ENCODE results near the gene EED. TPM values are rescaled to one million over a fixed set of nuclear protein-coding genes. Genes with fewer than 3 reads are reported as not detected.
"Not testable (repeated sequence)": the region's sequence is repeated elsewhere in the genome, so short reads cannot be mapped to it uniquely, and the experiment has no call there.

EED gene
- total and polyA plus RNA-seq, 2 experiments from 2014 or later = 15.0 to 19.4 TPM

DNA sequence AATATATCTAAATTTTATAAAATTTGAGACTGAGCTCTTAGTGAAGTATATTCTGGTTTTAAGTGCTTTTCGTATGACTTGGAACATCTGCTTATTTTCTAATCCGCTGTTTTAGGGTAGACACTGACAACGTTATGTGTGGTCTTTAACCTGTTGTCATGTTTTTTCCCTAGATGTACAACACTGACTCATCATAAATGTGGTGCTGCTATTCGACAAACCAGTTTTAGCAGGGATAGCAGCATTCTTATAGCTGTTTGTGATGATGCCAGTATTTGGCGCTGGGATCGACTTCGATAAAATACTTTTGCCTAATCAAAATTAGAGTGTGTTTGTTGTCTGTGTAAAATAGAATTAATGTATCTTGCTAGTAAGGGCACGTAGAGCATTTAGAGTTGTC lies 33.7 kb downstream of the EED start:
- in situ Hi-C loops (cut with MboI) = no loop called here
- H3K36me3 ChIP-seq (ENCODE audit: low read depth) = peaks cover 44% of the 10 kb centered on the region
- no peaks in the 10 kb centered on the region for H3K27me3 ChIP-seq (replicated peaks; ENCODE audit: insufficient read depth)
- H3K79me2 ChIP-seq (ENCODE audit: insufficient read depth) = peaks cover 72% of the 10 kb centered on the region
- no peak overlapping the region for H3K9ac ChIP-seq
- no peaks in the 10 kb centered on the region for H3K9me2 ChIP-seq (ENCODE audit: insufficient read depth)
- no peak overlapping the region for H3K27ac ChIP-seq
- no peak for TF ChIP-seq EZH2phosphoT487 (IDR thresholded peaks at IDR 0.05; ENCODE audit: insufficient read depth, low read depth)
- TF ChIP-seq EZH2 (IDR thresholded peaks at IDR 0.05; ENCODE audit: insufficient read depth, poor library complexity, severe bottlenecking) = no peak
- no peaks in the 10 kb centered on the region for H4K20me1 ChIP-seq (ENCODE audit: insufficient read depth)
- H3F3A ChIP-seq (ENCODE audit: insufficient read depth) = peaks cover 4% of the 10 kb centered on the region; the same call in 1 of the 2 replicates
- no peaks in the 10 kb centered on the region for H3K9me3 ChIP-seq (ENCODE audit: low read depth)
- no peak for DNase-seq
- 99 to 100% methylated on average over 8 of the region's 8 CpGs for WGBS, 2 experiments (ENCODE audit: low coverage in 1 of 2, low lambda C conversion rate in 2 of 2, missing lambda C conversion rate in 2 of 2)
- no peaks in the 10 kb centered on the region for H3K4me1 ChIP-seq (ENCODE audit: insufficient read depth)
- H3K4me2 ChIP-seq (ENCODE audit: unreplicated experiment) = no peak overlapping the region
- no peak overlapping the region for H2AFZ ChIP-seq
- H3K4me3 ChIP-seq = no peak overlapping the region

GRCh38 chr11:86279747-86280146 lies 35.2 kb downstream of the EED start:
- H3K36me3 ChIP-seq (ENCODE audit: low read depth) = peaks cover 42% of the 10 kb centered on the region
- H3K27ac ChIP-seq = no peak overlapping the region
- H3K4me2 ChIP-seq (ENCODE audit: unreplicated experiment) = no peak overlapping the region
- TF ChIP-seq EZH2 (IDR thresholded peaks at IDR 0.05; ENCODE audit: insufficient read depth, poor library complexity, severe bottlenecking) (no peak), EZH2phosphoT487 (IDR thresholded peaks at IDR 0.05; ENCODE audit: insufficient read depth, low read depth) (no peak)
- H3K9me3 ChIP-seq (ENCODE audit: low read depth) = no peaks in the 10 kb centered on the region
- H3K79me2 ChIP-seq (ENCODE audit: insufficient read depth) = peaks cover 57% of the 10 kb centered on the region
- DNase-seq = no peak
- no peaks in the 10 kb centered on the region for H3K9me2 ChIP-seq (ENCODE audit: insufficient read depth)
- H2AFZ ChIP-seq = no peak overlapping the region
- in situ Hi-C loops (cut with MboI) = no loop called here
- H3K4me3 ChIP-seq = no peak overlapping the region
- H3F3A ChIP-seq (ENCODE audit: insufficient read depth) = peaks cover 4% of the 10 kb centered on the region; the same call in 1 of the 2 replicates
- H3K9ac ChIP-seq = no peak overlapping the region
- 87 to 93% methylated on average over 3 of the region's 3 CpGs for WGBS, 2 experiments (ENCODE audit: low coverage in 1 of 2, low lambda C conversion rate in 2 of 2, missing lambda C conversion rate in 2 of 2)
- no peaks in the 10 kb centered on the region for H3K4me1 ChIP-seq (ENCODE audit: insufficient read depth)
- H3K27me3 ChIP-seq (replicated peaks; ENCODE audit: insufficient read depth) = no peaks in the 10 kb centered on the region
- H4K20me1 ChIP-seq (ENCODE audit: insufficient read depth) = no peaks in the 10 kb centered on the region

DNA sequence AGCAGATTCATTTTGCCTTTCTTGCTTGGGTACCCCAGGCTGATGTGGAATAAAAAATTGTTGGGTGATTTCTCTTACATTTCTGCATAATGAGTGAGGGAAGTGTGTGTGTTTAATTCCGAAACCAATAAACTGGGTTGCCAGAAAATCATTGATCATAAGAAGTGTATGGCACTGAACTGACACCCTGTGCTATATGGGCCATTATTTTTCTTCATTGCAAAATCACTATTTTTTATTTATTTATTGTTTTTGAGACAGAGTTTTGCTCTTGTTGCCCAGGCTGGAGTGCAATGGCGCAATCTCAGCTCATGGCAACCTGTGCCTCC lies 42.9 kb downstream of the EED start:
- DNase-seq = no peak
- Histone ChIP-seq H3K9ac (no peak overlapping the region), H3K79me2 (ENCODE audit: insufficient read depth) (peaks cover 4% of the 10 kb centered on the region; the same call in 1 of the 2 replicates), H3K27me3 (replicated peaks; ENCODE audit: insufficient read depth) (no peaks in the 10 kb centered on the region), H3K36me3 (ENCODE audit: low read depth) (0 out of 2 replicates have a peak, but pooled peaks cover 3% of the 10 kb centered on the region), H3K27ac (no peak overlapping the region), H4K20me1 (ENCODE audit: insufficient read depth) (no peaks in the 10 kb centered on the region), H3K4me1 (ENCODE audit: insufficient read depth) (no peaks in the 10 kb centered on the region), H3K9me3 (ENCODE audit: low read depth) (no peaks in the 10 kb centered on the region), H3F3A (ENCODE audit: insufficient read depth) (peaks cover 19% of the 10 kb centered on the region; the same call in 1 of the 2 replicates), H3K4me2 (ENCODE audit: unreplicated experiment) (no peak overlapping the region), H3K4me3 (no peak overlapping the region), H2AFZ (no peak overlapping the region), H3K9me2 (ENCODE audit: insufficient read depth) (no peaks in the 10 kb centered on the region)
- WGBS, 2 experiments (ENCODE audit: low coverage in 1 of 2, low lambda C conversion rate in 2 of 2, missing lambda C conversion rate in 2 of 2) = 94 to 100% methylated on average over 2 of the region's 2 CpGs
- in situ Hi-C loops (cut with MboI) = no loop called here
- TF ChIP-seq EZH2phosphoT487 (IDR thresholded peaks at IDR 0.05; ENCODE audit: insufficient read depth, low read depth) = no peak
- no peak for TF ChIP-seq EZH2 (IDR thresholded peaks at IDR 0.05; ENCODE audit: insufficient read depth, poor library complexity, severe bottlenecking)

DNA sequence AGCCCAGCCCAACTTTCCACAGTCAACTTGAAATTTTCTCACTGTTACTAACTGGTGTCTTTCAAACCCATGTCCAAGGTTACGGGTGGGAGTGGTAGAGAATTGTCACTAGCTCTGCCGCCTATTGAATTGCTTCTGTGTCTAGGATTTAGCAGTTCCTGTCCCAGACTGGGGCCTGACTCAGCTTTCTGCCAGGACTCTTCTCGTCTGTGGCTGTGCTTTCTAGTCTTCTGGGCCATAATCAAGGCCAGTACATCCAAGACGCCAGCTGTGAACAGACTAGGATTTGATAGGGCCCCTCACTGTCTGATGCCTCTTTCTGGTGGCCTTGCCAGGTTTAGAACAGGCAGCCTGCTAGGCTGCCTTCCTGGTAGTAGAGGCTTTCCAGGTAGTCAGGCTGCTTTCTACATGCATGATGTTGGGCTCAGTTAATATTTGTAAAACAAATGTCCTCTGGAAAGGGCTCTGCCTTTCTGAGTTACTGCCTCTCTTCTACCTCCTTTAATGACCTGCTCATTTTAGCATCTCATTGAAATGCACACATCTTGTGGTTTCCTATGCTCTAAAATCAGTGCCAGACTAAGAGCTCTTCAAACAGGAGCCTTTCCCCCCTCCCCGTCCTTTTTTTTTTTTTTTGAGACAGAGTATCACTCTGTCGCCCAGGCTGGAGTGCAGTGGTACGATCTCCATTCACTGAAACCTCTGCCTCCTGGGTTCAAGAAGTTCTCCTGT lies 44.4 kb downstream of the EED start:
- no peaks in the 10 kb centered on the region for H4K20me1 ChIP-seq (ENCODE audit: insufficient read depth)
- 53 to 57% methylated on average over 7 of the region's 7 CpGs for WGBS, 2 experiments (ENCODE audit: low coverage in 1 of 2, low lambda C conversion rate in 2 of 2, missing lambda C conversion rate in 2 of 2)
- H3K27me3 ChIP-seq (replicated peaks; ENCODE audit: insufficient read depth) = no peaks in the 10 kb centered on the region
- DNase-seq = peak; percentile 20
- peaks cover 19% of the 10 kb centered on the region; the same call in 1 of the 2 replicates for H3F3A ChIP-seq (ENCODE audit: insufficient read depth)
- H3K27ac ChIP-seq = no peak overlapping the region
- no peaks in the 10 kb centered on the region for H3K9me2 ChIP-seq (ENCODE audit: insufficient read depth)
- H2AFZ ChIP-seq = no peak overlapping the region
- no peak overlapping the region for H3K4me3 ChIP-seq
- H3K36me3 ChIP-seq (ENCODE audit: low read depth) = 0 out of 2 replicates have a peak, but pooled peaks cover 3% of the 10 kb centered on the region
- H3K79me2 ChIP-seq (ENCODE audit: insufficient read depth) = no peaks in the 10 kb centered on the region
- H3K9ac ChIP-seq = no peak overlapping the region
- no peaks in the 10 kb centered on the region for H3K4me1 ChIP-seq (ENCODE audit: insufficient read depth)
- in situ Hi-C loops (cut with MboI) = no loop called here
- H3K9me3 ChIP-seq (ENCODE audit: low read depth) = no peaks in the 10 kb centered on the region
- H3K4me2 ChIP-seq (ENCODE audit: unreplicated experiment) = no peak overlapping the region
- TF ChIP-seq EZH2phosphoT487 (IDR thresholded peaks at IDR 0.05; ENCODE audit: insufficient read depth, low read depth) = no peak
- no peak for TF ChIP-seq EZH2 (IDR thresholded peaks at IDR 0.05; ENCODE audit: insufficient read depth, poor library complexity, severe bottlenecking)

- DNase-seq = peak; percentile 65
- H3K27me3 ChIP-seq (replicated peaks; ENCODE audit: insufficient read depth); H3K9me3 ChIP-seq (ENCODE audit: low read depth); H3K36me3 ChIP-seq (ENCODE audit: low read depth); H4K20me1 ChIP-seq (ENCODE audit: insufficient read depth); H3K9me2 ChIP-seq (ENCODE audit: insufficient read depth); H3K4me2 ChIP-seq (ENCODE audit: unreplicated experiment); H3K79me2 ChIP-seq (ENCODE audit: insufficient read depth); H3K9ac ChIP-seq; H3K27ac ChIP-seq; H3K4me3 ChIP-seq; H2AFZ ChIP-seq; H3K4me1 ChIP-seq (ENCODE audit: insufficient read depth); in situ Hi-C loops (cut with MboI): not testable (repeated sequence)
- H3F3A ChIP-seq (ENCODE audit: insufficient read depth) = peaks cover 19% of the 10 kb centered on the region; the same call in 1 of the 2 replicates
- WGBS, 2 experiments (ENCODE audit: low coverage in 1 of 2, low lambda C conversion rate in 2 of 2, missing lambda C conversion rate in 2 of 2) = 66% methylated on average over 9 of the region's 9 CpGs
Measured at GRCh38 chr11:86289508-86290280, 45.1 kb downstream of the EED start.

Measured in GM23248 (cell line).